ENCODE data around the gene PURA. TPM values are rescaled to one million over a fixed set of nuclear protein-coding genes. Genes with fewer than 3 reads are reported as not detected.
"Not testable (repeated sequence)": the region's sequence is repeated elsewhere in the genome, so short reads cannot be mapped to it uniquely, and the experiment has no call there.

PURA gene
- total RNA-seq, 1 experiment from 2014 or later = 16.9 TPM

- ChIA-PET POLR2A (no interaction called here), CTCF (interaction anchor here (0.9 kb wide), 1 partner anchor 81 kb away, joined by 3 read pairs; no protein-coding TSS in a partner anchor)
- Histone ChIP-seq H3K4me3 (ENCODE audit: low read depth in 2 of 2, low read length in 2 of 2) (no peak overlapping the region), H3K4me1 (ENCODE audit: control insufficient read depth, insufficient read depth, low read length) (peaks cover 6% of the 10 kb centered on the region), H3K27ac (ENCODE audit: low read length) (no peak overlapping the region), H3K9me3 (ENCODE audit: control insufficient read depth, insufficient read depth, low read depth, low read length) (no peaks in the 10 kb centered on the region), H3K27me3 (ENCODE audit: control insufficient read depth, insufficient read depth, low read length) (no peaks in the 10 kb centered on the region), H3K36me3 (ENCODE audit: control insufficient read depth, insufficient read depth, low read length) (no peaks in the 10 kb centered on the region)
- in situ Hi-C loops (cut with HindIII; ENCODE audit: low pct_unique_long_range_greater_than_20kb, low sequenced_read_pairs) = no loop called here
- intact Hi-C loops (cut with micrococcal nuclease; ENCODE audit: unreplicated experiment) = loop anchor here (10.0 kb wide), 1 partner anchor 168 kb away; no protein-coding TSS in a partner anchor
- ATAC-seq (no peak), DNase-seq (ENCODE audit: low read depth, low spot score) (no peak)
- TF ChIP-seq, protein P1, sequence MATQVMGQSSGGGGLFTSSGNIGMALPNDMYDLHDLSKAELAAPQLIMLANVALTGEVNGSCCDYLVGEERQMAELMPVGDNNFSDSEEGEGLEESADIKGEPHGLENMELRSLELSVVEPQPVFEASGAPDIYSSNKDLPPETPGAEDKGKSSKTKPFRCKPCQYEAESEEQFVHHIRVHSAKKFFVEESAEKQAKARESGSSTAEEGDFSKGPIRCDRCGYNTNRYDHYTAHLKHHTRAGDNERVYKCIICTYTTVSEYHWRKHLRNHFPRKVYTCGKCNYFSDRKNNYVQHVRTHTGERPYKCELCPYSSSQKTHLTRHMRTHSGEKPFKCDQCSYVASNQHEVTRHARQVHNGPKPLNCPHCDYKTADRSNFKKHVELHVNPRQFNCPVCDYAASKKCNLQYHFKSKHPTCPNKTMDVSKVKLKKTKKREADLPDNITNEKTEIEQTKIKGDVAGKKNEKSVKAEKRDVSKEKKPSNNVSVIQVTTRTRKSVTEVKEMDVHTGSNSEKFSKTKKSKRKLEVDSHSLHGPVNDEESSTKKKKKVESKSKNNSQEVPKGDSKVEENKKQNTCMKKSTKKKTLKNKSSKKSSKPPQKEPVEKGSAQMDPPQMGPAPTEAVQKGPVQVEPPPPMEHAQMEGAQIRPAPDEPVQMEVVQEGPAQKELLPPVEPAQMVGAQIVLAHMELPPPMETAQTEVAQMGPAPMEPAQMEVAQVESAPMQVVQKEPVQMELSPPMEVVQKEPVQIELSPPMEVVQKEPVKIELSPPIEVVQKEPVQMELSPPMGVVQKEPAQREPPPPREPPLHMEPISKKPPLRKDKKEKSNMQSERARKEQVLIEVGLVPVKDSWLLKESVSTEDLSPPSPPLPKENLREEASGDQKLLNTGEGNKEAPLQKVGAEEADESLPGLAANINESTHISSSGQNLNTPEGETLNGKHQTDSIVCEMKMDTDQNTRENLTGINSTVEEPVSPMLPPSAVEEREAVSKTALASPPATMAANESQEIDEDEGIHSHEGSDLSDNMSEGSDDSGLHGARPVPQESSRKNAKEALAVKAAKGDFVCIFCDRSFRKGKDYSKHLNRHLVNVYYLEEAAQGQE (IDR thresholded peaks at IDR 0.05; ENCODE audit: insufficient read depth in 1 of 2, low read depth in 2 of 2, low read length in 1 of 2) = no peak
- TF ChIP-seq CTCF (IDR thresholded peaks at IDR 0.05) (no peak), TCF7L2 (IDR thresholded peaks at IDR 0.05; ENCODE audit: low read depth, low read length) (no peak), POLR2AphosphoS5 (IDR thresholded peaks at IDR 0.05; ENCODE audit: low read depth, low read length) (no peak), SIN3A (IDR thresholded peaks at IDR 0.05; ENCODE audit: borderline replicate concordance, insufficient read depth, low read depth, low read length) (no peak)
- BruUV-seq (replicated peaks) = no TSS peak
Observed at GRCh38 chr5:140153255-140153654, 39.3 kb downstream of the PURA start.

DNA sequence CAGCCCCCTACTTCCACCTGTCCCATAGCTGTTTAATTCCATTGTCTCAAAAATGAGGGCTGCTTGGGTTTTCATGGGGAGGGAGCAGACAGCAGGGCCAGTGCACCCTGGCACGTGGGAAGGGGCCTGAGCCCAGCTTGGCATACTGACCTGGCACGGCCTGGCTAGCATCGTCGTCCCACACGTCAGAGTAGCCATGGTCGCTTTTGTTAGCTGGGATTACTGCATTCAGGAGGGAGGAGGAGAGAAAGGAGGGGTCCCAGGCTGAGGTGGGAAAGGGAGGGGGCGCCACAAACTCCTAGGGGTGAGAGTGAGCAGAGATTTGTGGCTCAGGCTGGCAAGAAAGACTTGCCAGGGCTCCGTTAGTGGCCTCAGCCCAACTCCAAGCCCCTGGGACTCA lies 40.0 kb downstream of the PURA start:
- TF ChIP-seq POLR2AphosphoS5 (IDR thresholded peaks at IDR 0.05; ENCODE audit: low read depth, low read length) = no peak
- TF ChIP-seq CTCF (IDR thresholded peaks at IDR 0.05) = no peak
- TF ChIP-seq SIN3A (IDR thresholded peaks at IDR 0.05; ENCODE audit: borderline replicate concordance, insufficient read depth, low read depth, low read length) = no peak
- TF ChIP-seq, protein P1 (IDR thresholded peaks at IDR 0.05; ENCODE audit: insufficient read depth in 1 of 2, low read depth in 2 of 2, low read length in 1 of 2) = no peak
- no peak for TF ChIP-seq TCF7L2 (IDR thresholded peaks at IDR 0.05; ENCODE audit: low read depth, low read length)
- in situ Hi-C loops (cut with HindIII; ENCODE audit: low pct_unique_long_range_greater_than_20kb, low sequenced_read_pairs) = no loop called here
- CTCF ChIA-PET = interaction anchor here (0.8 to 0.9 kb wide), 2 partner anchors 79 to 110 kb away, joined by 3 to 5 read pairs; partner anchors contain the start of gene NRG2
- Histone ChIP-seq H3K4me3 (ENCODE audit: low read depth in 2 of 2, low read length in 2 of 2) (no peak overlapping the region), H3K27ac (ENCODE audit: low read length) (no peak overlapping the region), H3K4me1 (ENCODE audit: control insufficient read depth, insufficient read depth, low read length) (peaks cover 6% of the 10 kb centered on the region), H3K9me3 (ENCODE audit: control insufficient read depth, insufficient read depth, low read depth, low read length) (no peaks in the 10 kb centered on the region), H3K27me3 (ENCODE audit: control insufficient read depth, insufficient read depth, low read length) (no peaks in the 10 kb centered on the region), H3K36me3 (ENCODE audit: control insufficient read depth, insufficient read depth, low read length) (no peaks in the 10 kb centered on the region)
- intact Hi-C loops (cut with micrococcal nuclease; ENCODE audit: unreplicated experiment) = loop anchor here (10.0 kb wide), 1 partner anchor 169 kb away; no protein-coding TSS in a partner anchor
- no TSS peak for BruUV-seq (replicated peaks)
- no peak for DNase-seq (ENCODE audit: low read depth, low spot score)
- POLR2A ChIA-PET = no interaction called here
- ATAC-seq = no peak

GRCh38 chr5:140154710-140155381 lies 40.9 kb downstream of the PURA start:
- in situ Hi-C loops (cut with HindIII; ENCODE audit: low pct_unique_long_range_greater_than_20kb, low sequenced_read_pairs); H3K27ac ChIP-seq (ENCODE audit: low read length); H3K4me3 ChIP-seq (ENCODE audit: low read depth in 2 of 2, low read length in 2 of 2); H3K27me3 ChIP-seq (ENCODE audit: control insufficient read depth, insufficient read depth, low read length); BruUV-seq (replicated peaks); ATAC-seq; POLR2A ChIA-PET; H3K4me1 ChIP-seq (ENCODE audit: control insufficient read depth, insufficient read depth, low read length); H3K9me3 ChIP-seq (ENCODE audit: control insufficient read depth, insufficient read depth, low read depth, low read length); H3K36me3 ChIP-seq (ENCODE audit: control insufficient read depth, insufficient read depth, low read length); DNase-seq (ENCODE audit: low read depth, low spot score): not testable (repeated sequence)
- CTCF ChIA-PET = interaction anchor here (0.8 to 0.9 kb wide), 2 partner anchors 80 to 111 kb away, joined by 3 to 5 read pairs; partner anchors contain the start of gene NRG2
- intact Hi-C loops (cut with micrococcal nuclease; ENCODE audit: unreplicated experiment) = loop anchor here (5.0 to 10.0 kb wide), 2 partner anchors 38 to 170 kb away; no protein-coding TSS in a partner anchor

Data from Panc1 (cell line).